Adrenal gland (tissue), 19 donors: Measurements from ENCODE around the gene ZNF821. TPM values are rescaled to one million over a fixed set of nuclear protein-coding genes. Genes with fewer than 3 reads are reported as not detected.

Experiments
- DNase-seq, 7 donors: peaks; one replicate each; pipeline ENCODE4 v3.0.0-alpha.2; 2019 to 2020
- H3K27ac ChIP-seq, 5 donors: fragments of 200-600 bp; sonication (generic) in 4 of 5; 1 replicate in 3 of 5; 2 replicates in 2 of 5; pipeline versions ENCODE4 v1.5.1 to v1.8.0; 2016 to 2020; ENCODE audit warnings: mild to moderate bottlenecking in 1 of 5
- H3K27me3 ChIP-seq: fragments of 200-600 bp; 2 replicates; pipeline ENCODE4 v1.8.0; 2021
- H3K36me3 ChIP-seq, 2 donors: fragments of 200-600 bp; replicated peaks in 1 of 2; 1 replicate in 1 of 2; 2 replicates in 1 of 2; pipeline versions ENCODE4 v1.5.1 to v1.8.0; 2018 to 2022
- H3K4me1 ChIP-seq, 2 donors: fragments of 200-600 bp; replicated peaks in 1 of 2; 1 replicate in 1 of 2; 2 replicates in 1 of 2; pipeline versions ENCODE4 v1.5.1 to v1.8.0; 2018 to 2021
- H3K4me3 ChIP-seq, 4 donors: fragments of 200-600 bp; sonication (generic) in 3 of 4; one replicate each; pipeline ENCODE4 v1.5.1; 2016 to 2018
- H3K9me3 ChIP-seq, 3 donors: fragments of 200-600 bp; sonication (generic) in 1 of 3; replicated peaks in 1 of 3; 1 replicate in 2 of 3; 2 replicates in 1 of 3; pipeline versions ENCODE4 v1.5.1 to v1.8.0; 2016 to 2021
- POLR2A ChIP-seq, 2 donors: fragments of 450-650 bp; IDR thresholded peaks; one replicate each; pipeline ENCODE4 v1.6.1; 2017; ENCODE audit warnings: antibody characterized with exemption in 2 of 2, mild to moderate bottlenecking in 2 of 2, moderate library complexity in 1 of 2
- WGBS, 4 donors: extraction: QIAGEN DNeasy Blood & Tissue Kit in 2 of 4; methylation state at CpG; one replicate each; pipeline versions ENCODE4 v1.1.5 to v1.1.7; 2013 to 2017; 5-methylcytosine and 5-hydroxymethylcytosine counted together
- intact Hi-C, 2 donors: fragments of 100-400 bp; cut with DNase I; formaldehyde crosslinking; loops; one replicate each; pipeline versions ENCODE4 v1.14.1 to v1.15.0; 2022 to 2023
- long read RNA-seq, 10 donors: library from polyadenylated mRNA in 3 of 10; unstranded in 2 of 10; stranded (forward) in 1 of 10; transcript quantifications; one replicate each; pipeline ENCODE4 v2.0.0 and lab custom pipeline, GENCODE V29; 2021 to 2026
- polyA plus RNA-seq, 3 donors: library from polyadenylated mRNA; stranded (reverse); fragments of 200-250 nt in 2 of 3; fragments of 350-450 nt in 1 of 3; fragmentation: Illumina TruSeq in 1 of 3; extraction: RNeasy Lipid Tissue Mini Kit (QIAGEN cat#74804) in 1 of 3; gene quantifications; one replicate each; pipeline ENCODE4 v1.2.3, GENCODE V29; 2013 to 2014
- total RNA-seq, 9 donors: library from RNA; depleted of rRNA in 4 of 9; stranded (reverse); fragments of >200 nt in 4 of 9; fragments of 120-200 nt in 1 of 9; fragmentation: NEBNext Ultra II Directional in 1 of 9; extraction: Animal tissue kit (Norgen Biotek cat#: 25700) in 1 of 9; gene quantifications; one replicate each; pipeline versions ENCODE4 v1.1.0 to v1.2.4, GENCODE V29; 2013 to 2023
- TF ChIP-seq, protein P1 (sequence below), 6 experiments: fragments of 450-650 bp in 4 of 6; fragments of 200-600 bp in 2 of 6; sonication (generic) in 1 of 6; IDR thresholded peaks; 1 replicate in 5 of 6; 2 replicates in 1 of 6; pipeline versions ENCODE4 v1.5.1 to v1.8.0; 2016 to 2021; ENCODE audit warnings: antibody characterized with exemption in 6 of 6, mild to moderate bottlenecking in 2 of 6, moderate library complexity in 1 of 6
- donor health status: healthy with polysubstance abuse.
- donor health status: Bipolar disorder and iron deficiency.
- donor health status: DM: yes; HTN: yes; CAD: no.
- donor health status: DM: no; HTN: no; CAD: no.
- donor health status: DM: no; HTN: no; CAD: no.
- donor health status: DM: yes; HTN: yes; CAD: no.

The ZNF821 gene, protein sequence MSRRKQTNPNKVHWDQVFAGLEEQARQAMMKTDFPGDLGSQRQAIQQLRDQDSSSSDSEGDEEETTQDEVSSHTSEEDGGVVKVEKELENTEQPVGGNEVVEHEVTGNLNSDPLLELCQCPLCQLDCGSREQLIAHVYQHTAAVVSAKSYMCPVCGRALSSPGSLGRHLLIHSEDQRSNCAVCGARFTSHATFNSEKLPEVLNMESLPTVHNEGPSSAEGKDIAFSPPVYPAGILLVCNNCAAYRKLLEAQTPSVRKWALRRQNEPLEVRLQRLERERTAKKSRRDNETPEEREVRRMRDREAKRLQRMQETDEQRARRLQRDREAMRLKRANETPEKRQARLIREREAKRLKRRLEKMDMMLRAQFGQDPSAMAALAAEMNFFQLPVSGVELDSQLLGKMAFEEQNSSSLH
- total RNA-seq (1 to 10 TPM; 5.9 to 9.4 (median 6.7) TPM), polyA plus RNA-seq (10 to 100 TPM in 1 of 3 donors, 1 to 10 TPM in 2; 4.6 to 13.1 (median 7.7) TPM)
- long read RNA-seq, donor 1, partial matches to known transcripts = 0 of 1 reads
- long read RNA-seq, donor 1, other reads (novel, unspliced or antisense) = 0 of 1 reads
- long read RNA-seq, donor 2 = 0 reads
- long read RNA-seq, donor 3, partial matches to known transcripts = 0 of 23 reads
- long read RNA-seq, donor 3, other reads (novel, unspliced or antisense) = 23 of 23 reads
- long read RNA-seq, donor 4, partial matches to known transcripts = 2 of 9 reads
- long read RNA-seq, donor 4, other reads (novel, unspliced or antisense) = 5 of 9 reads
- long read RNA-seq, donor 5, transcript ZNF821-202 (8 exons, 2,000 nt) = major isoform, 7 of 32 reads
- long read RNA-seq, donor 5, partial matches to known transcripts = 0 of 32 reads
- long read RNA-seq, donor 5, other reads (novel, unspliced or antisense) = 20 of 32 reads
- long read RNA-seq, donor 6, partial matches to known transcripts = 0 of 4 reads
- long read RNA-seq, donor 6, other reads (novel, unspliced or antisense) = 3 of 4 reads
- long read RNA-seq, donor 7 = 0 reads
- long read RNA-seq, donor 8 = 0 reads
- long read RNA-seq, donor 9 = 0 reads
- long read RNA-seq, donor 10 = 0 reads

DNA sequence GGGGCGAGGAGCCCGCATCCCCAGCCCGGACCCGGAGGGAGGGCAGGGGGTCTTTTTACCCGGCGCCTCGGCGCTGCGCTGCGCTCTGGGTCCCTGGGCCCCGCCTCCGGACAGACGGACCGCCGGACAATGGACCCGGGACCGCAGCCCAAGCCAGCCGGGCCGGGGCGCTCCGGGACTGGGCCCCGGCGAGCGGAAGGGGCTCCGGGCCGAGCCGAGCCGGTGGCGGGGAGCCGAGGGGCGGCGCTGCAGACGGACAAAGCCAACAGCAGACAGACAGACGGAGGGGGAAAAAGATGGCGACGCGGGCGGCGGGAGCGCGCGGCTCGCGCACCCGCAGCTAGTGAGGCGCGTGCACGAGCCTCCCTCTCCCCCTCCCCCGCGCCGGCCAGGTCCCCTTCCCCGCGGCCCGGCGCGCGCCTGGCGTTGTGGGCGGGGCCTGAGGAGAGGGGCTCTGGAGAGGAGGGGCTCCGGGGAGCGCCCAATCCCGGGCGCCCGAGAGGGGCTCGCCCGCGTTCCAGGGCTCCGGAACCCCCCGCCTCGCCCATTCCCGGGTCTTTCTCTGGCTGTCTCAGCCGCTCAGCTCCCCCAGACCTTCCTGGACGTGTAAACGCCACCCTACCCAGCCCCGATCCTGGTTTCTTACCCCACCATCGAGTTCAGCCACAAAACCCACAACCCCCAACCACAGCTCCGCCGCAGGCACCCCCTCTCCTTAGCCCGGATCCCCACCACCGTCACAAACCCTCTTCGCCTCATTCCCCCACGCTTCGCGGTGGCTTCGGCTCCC is at the start of gene ZNF821:
Gene ZNF821, minus strand, starts transcription at position 334 of the 790 bp plus-strand sequence. CDS start 4,236 bp downstream, outside the sequence.
- Histone ChIP-seq H3K27ac (peak within 1 kb of the TSS; percentile 52 to 91 (median 78)), H3K4me1 (peaks cover 3 to 14% of the 10 kb centered on the region in 2 donors)
- WGBS, 4 donors = 0 to 1% (median 0%) methylated on average over 12 to 82 of the region's 85 CpGs

DNA sequence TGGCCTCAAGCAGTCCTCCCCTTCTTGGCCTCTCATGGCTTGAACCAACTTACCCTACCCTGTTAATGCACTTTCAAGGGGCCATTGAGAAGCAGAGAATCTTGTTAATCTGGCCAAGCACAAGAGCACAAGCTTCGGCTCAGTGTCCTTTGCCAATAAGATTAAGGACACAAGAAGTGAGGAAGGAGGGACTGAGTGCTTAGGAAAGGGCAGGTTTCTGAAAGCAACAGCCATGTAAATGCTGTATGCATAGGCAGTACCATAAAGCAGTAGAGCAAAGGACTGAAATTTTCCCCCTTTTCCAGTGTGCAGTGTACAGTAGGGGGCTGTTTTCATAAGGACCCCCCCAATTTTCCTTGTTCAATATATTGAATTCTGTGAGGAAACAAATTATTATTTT is 49.0 kb upstream of the ZNF821 start:
- DNase-seq = no peak
- WGBS, 4 donors = 72 to 78% (median 75%) methylated on average over 1 of the region's 1 CpG
- no peak for TF ChIP-seq POLR2A (IDR thresholded peaks at IDR 0.05)
- TF ChIP-seq, protein P1, sequence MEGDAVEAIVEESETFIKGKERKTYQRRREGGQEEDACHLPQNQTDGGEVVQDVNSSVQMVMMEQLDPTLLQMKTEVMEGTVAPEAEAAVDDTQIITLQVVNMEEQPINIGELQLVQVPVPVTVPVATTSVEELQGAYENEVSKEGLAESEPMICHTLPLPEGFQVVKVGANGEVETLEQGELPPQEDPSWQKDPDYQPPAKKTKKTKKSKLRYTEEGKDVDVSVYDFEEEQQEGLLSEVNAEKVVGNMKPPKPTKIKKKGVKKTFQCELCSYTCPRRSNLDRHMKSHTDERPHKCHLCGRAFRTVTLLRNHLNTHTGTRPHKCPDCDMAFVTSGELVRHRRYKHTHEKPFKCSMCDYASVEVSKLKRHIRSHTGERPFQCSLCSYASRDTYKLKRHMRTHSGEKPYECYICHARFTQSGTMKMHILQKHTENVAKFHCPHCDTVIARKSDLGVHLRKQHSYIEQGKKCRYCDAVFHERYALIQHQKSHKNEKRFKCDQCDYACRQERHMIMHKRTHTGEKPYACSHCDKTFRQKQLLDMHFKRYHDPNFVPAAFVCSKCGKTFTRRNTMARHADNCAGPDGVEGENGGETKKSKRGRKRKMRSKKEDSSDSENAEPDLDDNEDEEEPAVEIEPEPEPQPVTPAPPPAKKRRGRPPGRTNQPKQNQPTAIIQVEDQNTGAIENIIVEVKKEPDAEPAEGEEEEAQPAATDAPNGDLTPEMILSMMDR (IDR thresholded peaks at IDR 0.05) = no peak
- Histone ChIP-seq H3K36me3 (peaks cover 0 to 31% of the 10 kb centered on the region in 2 donors), H3K27me3 (no peaks in the 10 kb centered on the region), H3K9me3 (no peaks in the 10 kb centered on the region), H3K4me1 (peaks cover 26% of the 10 kb centered on the region in 2 donors), H3K27ac (no peak overlapping the region), H3K4me3 (no peak overlapping the region)
- intact Hi-C loops = no loop called here

More for the DNA sequence above, at the start of gene ZNF821:
- peak in 1 of 2 donors; percentile 19 for TF ChIP-seq POLR2A (IDR thresholded peaks at IDR 0.05)
- TF ChIP-seq, protein P1 (IDR thresholded peaks at IDR 0.05) = peak in 5 of 6 experiments; percentile 31 to 58 (median 34)
- no peaks in the 10 kb centered on the region for H3K9me3 ChIP-seq
- H3K27me3 ChIP-seq = no peaks in the 10 kb centered on the region
- peak within 1 kb of the TSS; percentile 74 to 77 (median 75) for H3K4me3 ChIP-seq
- intact Hi-C loops = loop anchor here in 1 of 2 donors (10.0 kb wide), 1 partner anchor 81 kb away; no protein-coding TSS in a partner anchor
- peaks cover 0 to 7% of the 10 kb centered on the region in 2 donors for H3K36me3 ChIP-seq
- DNase-seq = peak; percentile 61 to 81 (median 73)

DNA sequence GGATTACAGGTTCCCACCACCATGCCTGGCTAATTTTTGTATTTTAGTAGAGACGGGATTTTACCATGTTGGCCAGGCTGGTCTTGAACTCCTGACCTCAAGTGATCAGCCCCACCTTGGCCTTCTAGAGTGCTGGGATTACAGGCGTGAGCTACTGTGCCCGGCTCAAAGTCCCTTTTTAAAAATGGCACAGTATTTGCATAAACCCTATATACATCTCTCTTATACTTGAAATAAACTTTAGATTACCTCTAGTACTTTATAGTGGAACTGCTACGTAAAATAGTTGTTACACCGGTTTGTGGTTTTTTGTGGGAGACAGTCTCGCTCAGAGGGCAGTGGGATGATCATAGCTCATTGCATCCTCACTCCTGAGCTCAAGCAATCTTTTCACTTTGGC is 47.6 kb upstream of the ZNF821 start:
- no peak overlapping the region for H3K4me3 ChIP-seq
- H3K4me1 ChIP-seq = peaks cover 38 to 40% of the 10 kb centered on the region in 2 donors
- no peaks in the 10 kb centered on the region for H3K9me3 ChIP-seq
- TF ChIP-seq POLR2A (IDR thresholded peaks at IDR 0.05) = no peak
- TF ChIP-seq, protein P1 (IDR thresholded peaks at IDR 0.05) = no peak
- H3K27ac ChIP-seq = no peak overlapping the region
- no peaks in the 10 kb centered on the region for H3K27me3 ChIP-seq
- DNase-seq = no peak
- H3K36me3 ChIP-seq = peaks cover 0 to 40% of the 10 kb centered on the region in 2 donors
- WGBS, 4 donors = 86 to 91% (median 91%) methylated on average over 6 of the region's 6 CpGs
- intact Hi-C loops = no loop called here
